Transverse colon (tissue), 4 donors: ENCODE measurements around the gene SLC17A5. TPM values are rescaled to one million over a fixed set of nuclear protein-coding genes. Genes with fewer than 3 reads are reported as not detected.

ENCODE experiments used
- DNase-seq: peaks from one replicate; pipeline ENCODE4 v3.0.0-alpha.2; 2019
- H3K27ac ChIP-seq, 4 donors: fragments of 200-600 bp; sonication (generic); 2 replicates each; pipeline ENCODE4 v1.5.1; 2016 to 2018; ENCODE audit warnings: inconsistent platforms in 4 of 4
- H3K27me3 ChIP-seq: fragments of 200-600 bp; sonication (generic); 2 replicates; pipeline ENCODE4 v1.5.1; 2017; ENCODE audit warnings: inconsistent platforms
- H3K36me3 ChIP-seq, 4 donors: fragments of 200-600 bp; sonication (generic); 2 replicates each; pipeline ENCODE4 v1.5.1; 2017 to 2019; ENCODE audit warnings: inconsistent platforms in 4 of 4
- H3K4me1 ChIP-seq, 4 donors: fragments of 200-600 bp; sonication (generic); 2 replicates each; pipeline ENCODE4 v1.5.1; 2017 to 2020; ENCODE audit warnings: inconsistent platforms in 4 of 4
- H3K4me3 ChIP-seq, 4 donors: fragments of 200-600 bp; sonication (generic); 1 replicate in 1 of 4; 2 replicates in 3 of 4; pipeline versions ENCODE4 v1.5.1 to v1.6.1; 2017 to 2019; ENCODE audit warnings: inconsistent platforms in 4 of 4
- H3K9me3 ChIP-seq, 2 donors: fragments of 200-600 bp; sonication (generic); 2 replicates each; pipeline ENCODE4 v1.5.1; 2017 to 2019; ENCODE audit warnings: inconsistent platforms in 2 of 2
- EP300 ChIP-seq: sonication (generic); formaldehyde crosslinking; IDR thresholded peaks from one replicate; pipeline ENCODE4 v1.6.1; 2017; ENCODE audit warnings: antibody characterized with exemption, low read depth
- POLR2A ChIP-seq: fragments of 450-650 bp; IDR thresholded peaks from one replicate; pipeline ENCODE4 v1.6.1; 2016; ENCODE audit warnings: antibody characterized with exemption, mild to moderate bottlenecking, moderate library complexity
- POLR2AphosphoS5 ChIP-seq, 3 donors: sonication (generic); formaldehyde crosslinking; IDR thresholded peaks; one replicate each; pipeline ENCODE4 v1.6.1; 2016; ENCODE audit warnings: antibody characterized with exemption in 3 of 3
- WGBS, 2 donors: methylation state at CpG; one replicate each; pipeline ENCODE4 v1.1.5; 2018; ENCODE audit warnings: low coverage in 1 of 2; 5-methylcytosine and 5-hydroxymethylcytosine counted together
- in situ Hi-C, 4 donors: fragments of 200-750 bp; cut with MboI; loops; one replicate each; pipeline versions ENCODE4 v1.15.0 to v1.15.1; 2017; ENCODE audit warnings: low sequenced_read_pairs in 3 of 4, low pct_ligation_motif_present in 1 of 4, low pct_unique_long_range_greater_than_20kb in 1 of 4
- intact Hi-C: fragments of 100-400 bp; cut with DNase I; formaldehyde crosslinking; loops from one replicate; pipeline ENCODE4 v1.15.1; 2023; ENCODE audit warnings: low total_unique reads
- total RNA-seq, 4 donors: library from RNA; depleted of rRNA; stranded (reverse); fragments of >200 nt; gene quantifications; one replicate each; pipeline ENCODE4 v1.1.0, GENCODE V29; 2016
- TF ChIP-seq, protein P1 (sequence below), 5 experiments: fragments of 200-600 bp in 3 of 5; fragments of 450-650 bp in 2 of 5; sonication (generic) in 3 of 5; IDR thresholded peaks; 1 replicate in 2 of 5; 2 replicates in 3 of 5; pipeline ENCODE4 v1.5.1; 2016 to 2017; ENCODE audit warnings: antibody characterized with exemption in 5 of 5, inconsistent platforms in 3 of 5, mild to moderate bottlenecking in 2 of 5, moderate library complexity in 1 of 5

Gene SLC17A5
- total RNA-seq, 4 donors from 2014 or later = 13.7 to 57.3 (median 32.8) TPM

- Histone ChIP-seq H3K9me3 (no peaks in the 10 kb centered on the region), H3K4me1 (peaks cover 0 to 19% (median 10%) of the 10 kb centered on the region in 4 donors), H3K27ac (no peak overlapping the region), H3K36me3 (no peaks in the 10 kb centered on the region), H3K4me3 (no peak overlapping the region), H3K27me3 (no peaks in the 10 kb centered on the region)
- WGBS, 2 donors = 75 to 85% methylated on average over 1 to 3 of the region's 3 CpGs
- intact Hi-C loops = no loop called here
- in situ Hi-C loops = no loop called here
- DNase-seq = no peak
- TF ChIP-seq POLR2AphosphoS5 (IDR thresholded peaks at IDR 0.05) (no peak), POLR2A (no peak), EP300 (no peak)
- TF ChIP-seq, protein P1, sequence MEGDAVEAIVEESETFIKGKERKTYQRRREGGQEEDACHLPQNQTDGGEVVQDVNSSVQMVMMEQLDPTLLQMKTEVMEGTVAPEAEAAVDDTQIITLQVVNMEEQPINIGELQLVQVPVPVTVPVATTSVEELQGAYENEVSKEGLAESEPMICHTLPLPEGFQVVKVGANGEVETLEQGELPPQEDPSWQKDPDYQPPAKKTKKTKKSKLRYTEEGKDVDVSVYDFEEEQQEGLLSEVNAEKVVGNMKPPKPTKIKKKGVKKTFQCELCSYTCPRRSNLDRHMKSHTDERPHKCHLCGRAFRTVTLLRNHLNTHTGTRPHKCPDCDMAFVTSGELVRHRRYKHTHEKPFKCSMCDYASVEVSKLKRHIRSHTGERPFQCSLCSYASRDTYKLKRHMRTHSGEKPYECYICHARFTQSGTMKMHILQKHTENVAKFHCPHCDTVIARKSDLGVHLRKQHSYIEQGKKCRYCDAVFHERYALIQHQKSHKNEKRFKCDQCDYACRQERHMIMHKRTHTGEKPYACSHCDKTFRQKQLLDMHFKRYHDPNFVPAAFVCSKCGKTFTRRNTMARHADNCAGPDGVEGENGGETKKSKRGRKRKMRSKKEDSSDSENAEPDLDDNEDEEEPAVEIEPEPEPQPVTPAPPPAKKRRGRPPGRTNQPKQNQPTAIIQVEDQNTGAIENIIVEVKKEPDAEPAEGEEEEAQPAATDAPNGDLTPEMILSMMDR (IDR thresholded peaks at IDR 0.05) = no peak
Measured at GRCh38 chr6:73657201-73657600, 3.4 kb upstream of the SLC17A5 start.

- Histone ChIP-seq H3K27me3 (no peaks in the 10 kb centered on the region), H3K9me3 (no peaks in the 10 kb centered on the region), H3K4me1 (peaks cover 0 to 24% (median 12%) of the 10 kb centered on the region in 4 donors), H3K27ac (no peak overlapping the region), H3K4me3 (no peak overlapping the region), H3K36me3 (no peaks in the 10 kb centered on the region)
- in situ Hi-C loops (no loop called here), intact Hi-C loops (no loop called here)
- DNase-seq = no peak
- TF ChIP-seq POLR2AphosphoS5 (IDR thresholded peaks at IDR 0.05) (no peak), EP300 (no peak), POLR2A (no peak)
- TF ChIP-seq, protein P1 (IDR thresholded peaks at IDR 0.05) = no peak
- 91 to 100% methylated on average over 1 to 2 of the region's 2 CpGs for WGBS, 2 donors
Measured at GRCh38 chr6:73656531-73657145, 2.8 kb upstream of the SLC17A5 start.

GRCh38 chr6:73655341-73655917 lies 1.6 kb upstream of the SLC17A5 start:
- peak overlapping the region; percentile 98 to 99 (median 99) for H3K27ac ChIP-seq
- in situ Hi-C loops = no loop called here
- peak overlapping the region in 2 of 4 donors; percentile 98 to 99 for H3K4me3 ChIP-seq
- H3K4me1 ChIP-seq = peaks cover 0 to 27% (median 12%) of the 10 kb centered on the region in 4 donors
- DNase-seq = no peak
- TF ChIP-seq, protein P1 (IDR thresholded peaks at IDR 0.05) = no peak
- TF ChIP-seq EP300 (no peak), POLR2A (no peak), POLR2AphosphoS5 (IDR thresholded peaks at IDR 0.05) (no peak)
- no peaks in the 10 kb centered on the region for H3K27me3 ChIP-seq
- intact Hi-C loops = no loop called here
- 83% methylated on average over 2 of the region's 2 CpGs; no CpG with 5 or more reads in 1 of the 2 donors for WGBS, 2 donors
- no peaks in the 10 kb centered on the region for H3K9me3 ChIP-seq
- H3K36me3 ChIP-seq = no peaks in the 10 kb centered on the region

- intact Hi-C loops (no loop called here), in situ Hi-C loops (no loop called here)
- Histone ChIP-seq H3K4me3 (peak overlapping the region; percentile 81 to 100 (median 98)), H3K4me1 (peaks cover 0 to 27% (median 12%) of the 10 kb centered on the region in 4 donors), H3K36me3 (no peaks in the 10 kb centered on the region), H3K9me3 (no peaks in the 10 kb centered on the region), H3K27me3 (no peaks in the 10 kb centered on the region), H3K27ac (peak overlapping the region; percentile 98 to 99 (median 99))
- TF ChIP-seq, protein P1 (IDR thresholded peaks at IDR 0.05) = peak in 4 of 5 experiments; percentile 26 to 47 (median 38)
- TF ChIP-seq EP300 (no peak), POLR2AphosphoS5 (IDR thresholded peaks at IDR 0.05) (peak; percentile 51 to 58 (median 54))
- peak; percentile 72 for DNase-seq
- 1% methylated on average over 8 to 24 of the region's 32 CpGs for WGBS, 2 donors
Measured at GRCh38 chr6:73652637-73653570, 888 bp downstream of the SLC17A5 start.
